GM12891 (cell line): Measurements from ENCODE around the gene NAA15.
"Not testable (repeated sequence)": the region's sequence is repeated elsewhere in the genome, so short reads cannot be mapped to it uniquely, and the experiment has no call there.

Experiments used
- POLR2A ChIP-seq: IDR thresholded peaks from 2 replicates; pipeline ENCODE4 v1.6.1; 2011; ENCODE audit warnings: low read depth, low read length, control low read depth
- POLR2AphosphoS5 ChIP-seq: IDR thresholded peaks from 2 replicates; pipeline ENCODE4 v1.6.1; 2011; ENCODE audit warnings: low read depth, low read length, control low read depth

- TF ChIP-seq POLR2A, POLR2AphosphoS5: not testable (repeated sequence)
Observed at GRCh38 chr4:139444881-139445280, 143.6 kb downstream of the NAA15 start.
